Panc1 (cell line): Measurements from ENCODE around the gene HAUS8. TPM values are rescaled to one million over a fixed set of nuclear protein-coding genes. Genes with fewer than 3 reads are reported as not detected.
A peak's percentile ranks its signal among the peaks of the same experiment; 100 is the strongest.

Experiments
- ATAC-seq: fragments of 200-7000 bp; cut with Tn5 transposase; 2 replicates; pipeline ENCODE4 v1.9.1; 2020; ENCODE audit warnings: mild to moderate bottlenecking, moderate library complexity
- BruUV-seq: library from RNA; stranded (reverse); fragments of 400-500 nt; replicated peaks from 2 replicates; lab custom pipeline; 2021; lab: Mats Ljungman, UMichigan
- CTCF ChIA-PET: fragments of 300-600 bp; sonication (Branson Sonifier 250); formaldehyde crosslinking; loops from one replicate; lab custom pipeline; 2022; ENCODE audit warnings: antibody characterized with exemption; lab: Charles Lee
- POLR2A ChIA-PET: fragments of 300-600 bp; sonication (Branson Sonifier 250); formaldehyde crosslinking; loops from one replicate; lab custom pipeline; 2022; ENCODE audit warnings: antibody characterized with exemption; lab: Charles Lee
- DNase-seq: peaks from one replicate; pipeline ENCODE4 v3.0.0-alpha.2; 2010; ENCODE audit warnings: low read depth, low spot score
- H3K27ac ChIP-seq: 2 replicates; pipeline ENCODE4 v1.5.1; 2011; ENCODE audit warnings: mild to moderate bottlenecking, low read length, inconsistent platforms
- H3K27me3 ChIP-seq: fragments of 200-500 bp; sonication (Bioruptor generic); 2 replicates; pipeline ENCODE4 v1.6.0; 2014; ENCODE audit warnings: low read length, inconsistent platforms; ENCODE audit not compliant: control insufficient read depth, insufficient read depth
- H3K36me3 ChIP-seq: fragments of 200-500 bp; sonication (Bioruptor generic); 2 replicates; pipeline ENCODE4 v1.5.1; 2014; ENCODE audit warnings: inconsistent platforms, mild to moderate bottlenecking, low read length, moderate library complexity; ENCODE audit not compliant: control insufficient read depth, insufficient read depth
- H3K4me1 ChIP-seq: 2 replicates; pipeline ENCODE4 v1.5.1; 2011; ENCODE audit warnings: inconsistent platforms, mild to moderate bottlenecking, low read length, moderate library complexity; ENCODE audit not compliant: control insufficient read depth, insufficient read depth
- H3K4me3 ChIP-seq, 2 experiments: 2 replicates each; pipeline ENCODE4 v1.5.1; 2011 to 2012; ENCODE audit warnings: low read depth in 2 of 2, low read length in 2 of 2, mild to moderate bottlenecking in 2 of 2, inconsistent platforms in 1 of 2, moderate library complexity in 1 of 2
- H3K9me3 ChIP-seq: fragments of 200-500 bp; sonication (Bioruptor generic); 2 replicates; pipeline ENCODE4 v1.5.1; 2014; ENCODE audit warnings: low read depth, mild to moderate bottlenecking, inconsistent platforms, low read length, moderate library complexity; ENCODE audit not compliant: control insufficient read depth, insufficient read depth
- CTCF ChIP-seq: fragments of 450-650 bp; IDR thresholded peaks from 2 replicates; pipeline ENCODE4 v1.5.1; 2017; ENCODE audit warnings: mild to moderate bottlenecking
- POLR2AphosphoS5 ChIP-seq: IDR thresholded peaks from 2 replicates; pipeline ENCODE4 v1.6.1; 2012; ENCODE audit warnings: mild to moderate bottlenecking, low read depth, low read length, moderate library complexity
- REST ChIP-seq, 2 experiments: IDR thresholded peaks; 2 replicates each; pipeline ENCODE4 v1.6.1; 2011 to 2012; ENCODE audit warnings: low read depth in 2 of 2, control low read depth in 1 of 2, low read length in 1 of 2, mild to moderate bottlenecking in 1 of 2, moderate library complexity in 1 of 2; ENCODE audit not compliant: insufficient read depth in 1 of 2
- SIN3A ChIP-seq: IDR thresholded peaks from 2 replicates; pipeline ENCODE4 v1.6.1; 2012; ENCODE audit warnings: low read depth, mild to moderate bottlenecking, low read length, moderate library complexity, borderline replicate concordance; ENCODE audit not compliant: insufficient read depth
- TCF7L2 ChIP-seq: IDR thresholded peaks from 2 replicates; pipeline ENCODE4 v1.6.1; 2011; ENCODE audit warnings: mild to moderate bottlenecking, low read depth, low read length, inconsistent platforms
- in situ Hi-C: cut with HindIII; loops from 2 replicates; pipeline ENCODE4 v1.10.0; 2016; ENCODE audit warnings: low sequenced_read_pairs, low pct_unique_long_range_greater_than_20kb
- intact Hi-C: fragments of 100-400 bp; cut with micrococcal nuclease; formaldehyde crosslinking; loops from one replicate; pipeline ENCODE4 v1.10.0; 2022; ENCODE audit not compliant: unreplicated experiment
- total RNA-seq: library from RNA; stranded (reverse); gene quantifications from one replicate; pipeline ENCODE4 v1.2.1, GENCODE V29; 2021; ENCODE audit not compliant: unreplicated experiment

The HAUS8 gene
- total RNA-seq, 1 experiment from 2014 or later: 18.2 TPM

GRCh38 chr19:17073869-17074633 lies 1.2 kb downstream of the HAUS8 start:
- TF ChIP-seq CTCF: no peak
- POLR2A ChIA-PET: no interaction called here
- intact Hi-C loops (no loop called here), in situ Hi-C loops (no loop called here)
- peaks cover 22% of the 10 kb centered on the region for H3K4me1 ChIP-seq
- H3K36me3 ChIP-seq: no peaks in the 10 kb centered on the region
- no TSS peak for BruUV-seq
- ATAC-seq (no peak), DNase-seq (no peak)
- no peaks in the 10 kb centered on the region for H3K27me3 ChIP-seq
- peak overlapping the region; percentile 68 to 81 for H3K4me3 ChIP-seq
- no peaks in the 10 kb centered on the region for H3K9me3 ChIP-seq
- CTCF ChIA-PET: no interaction called here
- peak overlapping the region; percentile 90 for H3K27ac ChIP-seq

GRCh38 chr19:17070912-17071311 lies 4.3 kb downstream of the HAUS8 start:
- no peaks in the 10 kb centered on the region; the same call in 1 of the 2 replicates for H3K36me3 ChIP-seq
- intact Hi-C loops: no loop called here
- POLR2A ChIA-PET: interaction anchor here (0.6 kb wide), 1 partner anchor 123 kb away, joined by 4 read pairs; no protein-coding TSS in a partner anchor
- no peaks in the 10 kb centered on the region for H3K9me3 ChIP-seq
- TF ChIP-seq POLR2AphosphoS5 (no peak), SIN3A (no peak), CTCF (no peak), TCF7L2 (no peak), REST (IDR thresholded peaks at IDR 0.05; ENCODE audit: insufficient read depth in 1 of 2, low read depth in 2 of 2, low read length in 1 of 2) (no peak)
- in situ Hi-C loops: no loop called here
- DNase-seq (no peak), ATAC-seq (no peak)
- BruUV-seq: no TSS peak
- H3K4me1 ChIP-seq: peaks cover 4% of the 10 kb centered on the region
- CTCF ChIA-PET: no interaction called here
- no peaks in the 10 kb centered on the region for H3K27me3 ChIP-seq
- H3K4me3 ChIP-seq: no peak overlapping the region
- H3K27ac ChIP-seq: no peak overlapping the region
